HG03159 (cell line): ENCODE measurements around the gene DDX51.
"Not testable (repeated sequence)": the region's sequence is repeated elsewhere in the genome, so short reads cannot be mapped to it uniquely, and the experiment has no call there.

Source experiments
- ATAC-seq: cut with Tn5 transposase; IDR thresholded peaks from one replicate; pipeline ENCODE4 v1.9.1; 2021; ENCODE audit warnings: mild to moderate bottlenecking, moderate library complexity; ENCODE audit not compliant: unreplicated experiment

DDX51 gene

GRCh38 chr12:132123970-132124765 lies 20.0 kb downstream of the DDX51 start:
- no peak for ATAC-seq

- no peak for ATAC-seq
Measured at GRCh38 chr12:132121283-132121682, 22.8 kb downstream of the DDX51 start.

- no peak for ATAC-seq
Measured at GRCh38 chr12:132118876-132119275, 25.2 kb downstream of the DDX51 start.

GRCh38 chr12:132117558-132117875 lies 26.6 kb downstream of the DDX51 start:
- ATAC-seq = no peak

GRCh38 chr12:132116709-132117557 lies 27.2 kb downstream of the DDX51 start:
- ATAC-seq = no peak

- ATAC-seq = no peak
Measured at GRCh38 chr12:132115500-132115899, 28.6 kb downstream of the DDX51 start.

- no peak for ATAC-seq
Measured at GRCh38 chr12:132114667-132115066, 29.5 kb downstream of the DDX51 start.

- no peak for ATAC-seq
Measured at GRCh38 chr12:132111654-132112304, 32.3 kb downstream of the DDX51 start.

GRCh38 chr12:132110677-132111076 lies 33.4 kb downstream of the DDX51 start:
- ATAC-seq = no peak

GRCh38 chr12:132109741-132110140 lies 34.4 kb downstream of the DDX51 start:
- ATAC-seq = no peak

GRCh38 chr12:132108211-132108832 lies 35.8 kb downstream of the DDX51 start:
- ATAC-seq = no peak

GRCh38 chr12:132106921-132107320 lies 37.2 kb downstream of the DDX51 start:
- ATAC-seq = no peak

GRCh38 chr12:132105467-132105866 lies 38.7 kb downstream of the DDX51 start:
- ATAC-seq = no peak

- ATAC-seq = no peak
Measured at GRCh38 chr12:132103542-132104308, 40.4 kb downstream of the DDX51 start.

GRCh38 chr12:132103072-132103471 lies 41.0 kb downstream of the DDX51 start:
- not testable (repeated sequence) for ATAC-seq

- no peak for ATAC-seq
Measured at GRCh38 chr12:132102297-132102696, 41.8 kb downstream of the DDX51 start.

- ATAC-seq = no peak
Measured at GRCh38 chr12:132100306-132101065, 43.6 kb downstream of the DDX51 start.

- ATAC-seq = no peak
Measured at GRCh38 chr12:132099739-132100138, 44.4 kb downstream of the DDX51 start.

GRCh38 chr12:132095520-132096409 lies 48.4 kb downstream of the DDX51 start:
- ATAC-seq = no peak
